SK-N-MC (cell line): ENCODE results near the gene SERPINI2.
"Not testable (repeated sequence)": the region's sequence is repeated elsewhere in the genome, so short reads cannot be mapped to it uniquely, and the experiment has no call there.

ENCODE experiments used
- DNase-seq: peaks from one replicate; pipeline ENCODE4 v3.0.0-alpha.2; 2011; ENCODE audit warnings: low read depth, low spot score
- H3K27ac ChIP-seq: fragments of 200-600 bp; sonication (generic); 2 replicates; pipeline ENCODE4 v1.5.1; 2016; ENCODE audit warnings: mixed run types
- H3K36me3 ChIP-seq: fragments of 200-600 bp; sonication (generic); 2 replicates; pipeline ENCODE4 v1.6.1; 2017; ENCODE audit warnings: antibody characterized with exemption, low read length, mixed read lengths; ENCODE audit not compliant: insufficient read depth
- H3K4me3 ChIP-seq: fragments of 200-600 bp; sonication (generic); 2 replicates; pipeline ENCODE4 v1.5.1; 2016
- H3K9ac ChIP-seq: fragments of 200-600 bp; sonication (generic); 2 replicates; pipeline ENCODE4 v1.8.0; 2017; ENCODE audit warnings: mixed run types, mixed read lengths; ENCODE audit not compliant: insufficient read length
- H3K9me3 ChIP-seq: fragments of 200-600 bp; sonication (generic); 2 replicates; pipeline ENCODE4 v1.6.1; 2017; ENCODE audit warnings: low read depth, mild to moderate bottlenecking, antibody characterized with exemption, low read length, moderate library complexity, mixed read lengths
- EZH2 ChIP-seq: fragments of 200-600 bp; sonication (generic); IDR thresholded peaks from one replicate; pipeline ENCODE4 v1.6.1; 2017; ENCODE audit warnings: antibody characterized with exemption
- FOXP2 ChIP-seq: optimal IDR thresholded peaks from 2 replicates; pipeline ENCODE3; 2011; ENCODE audit warnings: mild to moderate bottlenecking, moderate library complexity; ENCODE audit not compliant: insufficient read depth; ENCODE audit errors: extremely low read length, control extremely low read depth
- POLR2AphosphoS5 ChIP-seq: IDR thresholded peaks from 2 replicates; pipeline ENCODE4 v1.6.1; 2012; ENCODE audit warnings: mild to moderate bottlenecking, low read depth, low read length, borderline replicate concordance

Gene SERPINI2

DNA sequence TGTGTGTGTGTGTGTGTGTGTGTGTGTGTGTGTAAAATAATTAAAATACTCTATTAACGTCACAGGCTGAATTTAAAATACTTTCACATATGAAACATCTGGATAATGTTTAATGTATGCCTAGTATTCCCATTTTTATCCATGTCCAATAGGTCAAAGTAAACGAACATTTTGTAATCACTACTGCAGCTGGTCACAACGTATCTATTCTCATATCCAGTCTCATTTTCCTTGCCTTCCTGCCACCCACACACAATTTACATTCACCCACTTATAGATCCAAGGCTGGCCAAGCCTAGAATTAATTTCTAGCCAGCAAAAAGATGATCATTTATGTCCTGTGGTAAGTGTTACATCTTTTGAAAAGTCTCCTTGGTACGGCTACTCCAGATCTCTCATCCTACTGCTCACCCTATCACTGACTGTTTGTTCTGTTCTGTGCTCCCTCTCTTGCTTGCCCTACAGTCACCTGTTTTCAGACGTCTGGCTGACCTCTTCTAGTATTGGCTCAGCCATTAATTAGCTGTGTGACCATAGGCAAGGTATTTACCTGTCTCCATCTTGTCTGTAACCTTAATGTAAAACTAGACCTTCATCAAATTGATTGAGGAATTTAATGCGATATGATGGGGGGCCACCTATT lies 17.6 kb downstream of the SERPINI2 start:
- H3K4me3 ChIP-seq = no peak overlapping the region
- H3K36me3 ChIP-seq = no peaks in the 10 kb centered on the region
- no peak overlapping the region for H3K9ac ChIP-seq
- H3K27ac ChIP-seq = no peak overlapping the region
- TF ChIP-seq FOXP2 (no peak), POLR2AphosphoS5 (no peak), EZH2 (no peak)
- no peaks in the 10 kb centered on the region for H3K9me3 ChIP-seq
- DNase-seq = no peak

DNA sequence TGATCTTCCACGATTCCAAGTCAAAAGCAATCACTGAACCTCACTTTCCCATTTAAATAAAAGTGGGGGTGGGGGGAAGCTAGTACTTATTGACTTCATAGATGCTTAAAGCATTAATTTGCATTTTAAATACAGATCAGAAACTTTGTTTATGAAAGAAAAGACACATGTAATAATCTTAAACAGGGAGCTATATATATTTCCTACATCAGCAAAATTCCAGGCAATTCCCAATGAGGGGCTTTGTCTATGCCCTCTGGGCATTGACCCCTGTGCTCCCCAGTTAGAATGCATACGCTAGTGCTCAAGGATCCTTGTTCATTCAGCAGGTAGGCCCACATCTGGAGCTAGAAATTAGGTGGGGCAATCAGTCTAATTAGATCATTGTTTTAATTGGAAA lies 20.0 kb downstream of the SERPINI2 start:
- H3K9ac ChIP-seq = no peak overlapping the region
- H3K36me3 ChIP-seq = no peaks in the 10 kb centered on the region
- no peak for DNase-seq
- no peak for TF ChIP-seq FOXP2
- TF ChIP-seq POLR2AphosphoS5 = no peak
- no peak for TF ChIP-seq EZH2
- H3K4me3 ChIP-seq = no peak overlapping the region
- H3K27ac ChIP-seq = no peak overlapping the region
- no peaks in the 10 kb centered on the region for H3K9me3 ChIP-seq

DNA sequence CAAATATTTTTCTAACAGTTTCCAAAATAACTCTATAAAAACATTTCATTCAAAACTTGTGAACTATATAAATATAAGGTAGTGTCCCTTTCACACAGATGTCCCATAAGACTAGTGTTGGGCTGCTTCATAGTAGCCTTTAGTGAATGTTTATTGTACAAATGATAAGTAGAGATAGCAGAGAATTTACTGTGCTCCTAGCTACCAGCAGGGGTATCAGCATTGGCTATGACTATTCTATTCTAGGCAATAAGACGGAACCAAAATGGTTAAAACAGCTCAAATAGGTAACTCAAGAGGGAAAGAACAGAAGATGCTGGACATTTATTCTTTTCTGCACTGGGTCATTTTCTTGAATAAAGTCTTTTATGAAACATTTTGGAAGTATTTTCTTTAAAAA lies 22.6 kb downstream of the SERPINI2 start:
- Histone ChIP-seq H3K4me3 (no peak overlapping the region), H3K9ac (no peak overlapping the region), H3K36me3 (no peaks in the 10 kb centered on the region), H3K9me3 (no peaks in the 10 kb centered on the region), H3K27ac (no peak overlapping the region)
- TF ChIP-seq POLR2AphosphoS5 = no peak
- no peak for TF ChIP-seq FOXP2
- no peak for TF ChIP-seq EZH2
- no peak for DNase-seq

DNA sequence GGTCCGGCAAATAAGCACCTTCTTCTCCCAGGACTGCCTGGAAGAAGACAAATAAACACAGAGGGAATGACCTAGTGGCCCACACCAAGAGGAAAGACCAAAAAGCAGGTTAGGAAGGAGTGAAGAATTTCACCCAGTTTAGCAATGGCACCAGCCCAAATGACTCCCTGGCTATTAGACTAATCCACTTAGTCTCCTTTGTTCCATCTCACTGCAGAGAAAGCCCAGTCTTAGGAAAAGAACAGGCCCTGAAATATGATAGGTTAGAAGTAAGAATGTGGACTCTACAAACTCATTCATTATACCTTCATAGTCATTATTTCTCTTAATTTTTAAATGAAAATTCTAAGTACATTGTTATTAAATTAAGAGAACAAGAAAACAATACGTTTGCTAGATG lies 23.2 kb downstream of the SERPINI2 start:
- TF ChIP-seq EZH2 (no peak), POLR2AphosphoS5 (no peak), FOXP2 (no peak)
- no peak overlapping the region for H3K4me3 ChIP-seq
- H3K9ac ChIP-seq = no peak overlapping the region
- DNase-seq = no peak
- H3K36me3 ChIP-seq = no peaks in the 10 kb centered on the region
- H3K9me3 ChIP-seq = no peaks in the 10 kb centered on the region
- H3K27ac ChIP-seq = no peak overlapping the region

DNA sequence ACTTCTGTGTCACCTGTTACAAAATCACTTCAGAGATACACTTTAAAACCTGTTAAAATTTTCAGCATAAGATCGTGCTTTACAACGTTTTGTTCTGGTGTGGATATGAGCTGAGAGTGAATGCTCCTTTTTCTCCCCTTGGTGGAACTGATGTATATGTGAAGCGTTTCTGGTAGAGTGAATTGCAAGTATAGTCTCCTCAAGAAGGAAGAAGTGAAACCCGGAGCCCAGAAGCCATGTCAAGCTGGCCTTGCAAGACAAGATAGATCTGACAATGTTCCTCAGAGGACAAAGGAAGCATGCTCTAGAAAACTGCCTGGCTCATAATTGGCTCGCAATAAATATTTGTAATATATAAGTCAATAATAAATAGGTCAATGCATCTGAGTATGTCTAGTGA lies 23.6 kb downstream of the SERPINI2 start:
- DNase-seq = no peak
- no peak for TF ChIP-seq FOXP2
- TF ChIP-seq EZH2 = no peak
- no peak for TF ChIP-seq POLR2AphosphoS5
- no peak overlapping the region for H3K4me3 ChIP-seq
- no peaks in the 10 kb centered on the region for H3K9me3 ChIP-seq
- H3K27ac ChIP-seq = no peak overlapping the region
- no peak overlapping the region for H3K9ac ChIP-seq
- no peaks in the 10 kb centered on the region for H3K36me3 ChIP-seq

DNA sequence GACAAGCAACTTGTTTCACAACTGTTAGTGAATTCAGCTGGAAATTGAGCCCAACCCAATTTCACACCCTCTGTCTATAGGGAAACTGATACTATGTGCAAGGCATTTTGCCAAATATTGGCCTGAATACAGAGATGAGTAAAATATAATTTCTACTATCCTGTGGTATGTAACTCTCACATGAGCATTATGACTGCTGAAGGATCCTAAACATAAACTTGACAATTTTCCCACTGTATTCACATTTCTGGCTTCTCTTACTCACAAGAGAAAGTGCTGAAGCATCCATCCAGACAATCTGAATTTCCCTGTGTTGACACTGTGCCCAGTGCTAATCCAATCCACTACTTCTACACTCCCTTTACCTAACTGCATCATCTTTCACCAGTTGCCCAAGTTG lies 28.4 kb downstream of the SERPINI2 start:
- TF ChIP-seq EZH2 (no peak), POLR2AphosphoS5 (no peak), FOXP2 (no peak)

DNA sequence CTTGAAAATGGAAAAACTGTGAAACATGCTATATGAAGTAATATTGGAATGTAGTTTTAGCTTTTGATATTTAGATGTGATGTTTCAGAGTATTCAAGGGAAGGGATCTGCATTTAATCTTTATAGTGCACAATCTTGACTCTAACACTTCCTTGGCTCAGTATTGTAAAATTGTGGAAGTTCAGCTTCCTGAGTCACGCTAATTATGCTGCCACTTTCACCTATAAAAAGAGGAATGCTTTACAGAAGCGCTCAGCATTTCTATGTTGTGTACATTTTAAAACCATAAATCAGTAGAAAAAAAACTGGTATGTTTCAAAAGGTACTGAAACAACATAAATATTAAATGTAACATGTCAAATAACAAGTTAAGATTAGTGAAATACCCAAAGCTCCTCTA lies 32.6 kb downstream of the SERPINI2 start:
- no peak for TF ChIP-seq EZH2
- no peak for TF ChIP-seq POLR2AphosphoS5
- TF ChIP-seq FOXP2 = no peak

More for the DNA sequence above, 28.4 kb downstream of the SERPINI2 start:
- DNase-seq = no peak
- no peak overlapping the region for H3K4me3 ChIP-seq
- H3K27ac ChIP-seq = no peak overlapping the region
- H3K36me3 ChIP-seq = no peaks in the 10 kb centered on the region
- no peaks in the 10 kb centered on the region for H3K9me3 ChIP-seq
- H3K9ac ChIP-seq = no peak overlapping the region

DNA sequence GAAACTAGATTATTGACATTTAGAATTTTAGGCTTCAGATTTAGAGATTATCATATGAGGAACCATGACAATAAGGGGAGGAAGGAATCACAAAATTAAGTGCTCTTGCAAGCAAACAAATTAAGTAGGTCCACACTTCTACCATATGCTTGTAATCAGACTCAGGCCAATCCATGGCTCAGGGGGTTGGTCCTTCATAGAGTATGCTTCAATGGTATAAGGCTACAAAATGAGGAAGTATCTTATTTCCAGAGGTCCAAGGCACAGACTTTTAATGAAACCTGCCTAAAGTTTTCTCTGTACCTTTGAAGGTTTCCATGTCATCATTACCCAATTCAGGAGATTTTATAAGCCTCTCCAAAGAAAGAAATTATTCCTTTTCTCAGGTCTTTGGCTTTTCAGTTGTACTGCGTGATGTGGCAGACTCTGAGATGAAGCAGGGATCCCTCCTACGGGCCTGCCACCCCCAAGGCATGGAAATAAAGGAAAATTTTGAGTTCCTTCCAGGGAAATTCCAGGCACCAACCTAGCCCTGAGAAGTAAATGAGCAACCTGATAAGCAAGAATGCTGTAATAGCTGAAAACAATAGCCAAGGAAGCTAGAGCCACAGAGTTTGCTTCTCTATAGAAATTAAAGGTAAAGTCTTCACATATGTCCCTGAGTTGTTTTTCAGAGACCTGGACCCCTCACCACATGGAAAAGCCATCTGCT lies 36.3 kb downstream of the SERPINI2 start:
- Histone ChIP-seq H3K9ac (no peak overlapping the region), H3K9me3 (no peaks in the 10 kb centered on the region), H3K27ac (no peak overlapping the region), H3K36me3 (no peaks in the 10 kb centered on the region), H3K4me3 (no peak overlapping the region)
- TF ChIP-seq EZH2 (no peak), FOXP2 (no peak), POLR2AphosphoS5 (no peak)
- no peak for DNase-seq

More for the DNA sequence above, 32.6 kb downstream of the SERPINI2 start:
- Histone ChIP-seq H3K27ac (no peak overlapping the region), H3K4me3 (no peak overlapping the region), H3K9me3 (no peaks in the 10 kb centered on the region), H3K36me3 (no peaks in the 10 kb centered on the region), H3K9ac (no peak overlapping the region)
- no peak for DNase-seq

DNA sequence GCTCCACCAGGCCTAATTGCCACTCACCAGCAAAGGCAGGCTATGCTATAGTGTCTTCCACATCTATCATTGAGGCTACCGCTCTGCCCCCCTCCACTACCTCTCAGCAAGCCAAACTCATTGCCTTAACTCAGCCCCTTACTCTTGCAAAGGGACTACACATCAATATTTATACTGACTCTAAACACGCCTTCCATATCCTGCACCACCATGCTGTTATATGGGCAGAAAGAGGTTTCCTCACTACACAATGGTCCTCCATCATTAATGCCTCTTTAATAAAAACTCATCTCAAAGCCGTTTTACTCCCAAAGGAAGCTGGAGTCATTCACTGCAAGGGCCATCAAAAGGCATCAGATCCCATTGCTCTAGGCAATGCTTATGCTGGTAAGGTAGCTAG lies 46.9 kb downstream of the SERPINI2 start:
- not testable (repeated sequence) for H3K9me3 ChIP-seq, H3K4me3 ChIP-seq, H3K27ac ChIP-seq, DNase-seq, H3K36me3 ChIP-seq, H3K9ac ChIP-seq

DNA sequence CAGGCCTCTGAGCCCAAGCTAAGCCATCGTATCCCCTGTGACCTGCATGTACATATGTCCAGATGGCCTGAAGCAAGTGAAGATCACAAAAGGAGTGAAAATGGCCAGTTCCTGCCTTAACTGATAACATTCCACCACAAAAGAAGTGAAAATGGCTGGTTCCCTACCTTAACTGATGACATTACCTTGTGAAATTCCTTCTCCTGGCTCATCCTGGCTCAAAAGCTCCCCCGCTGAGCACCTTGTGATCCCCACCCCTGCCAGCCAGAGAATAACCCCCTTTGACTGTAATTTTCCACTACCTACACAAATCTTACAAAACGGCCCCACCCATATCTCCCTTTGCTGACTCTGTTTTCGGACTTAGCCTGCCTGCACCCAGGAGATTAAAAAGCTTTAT lies 51.4 kb downstream of the SERPINI2 start:
- H3K36me3 ChIP-seq, H3K27ac ChIP-seq, H3K9me3 ChIP-seq, H3K4me3 ChIP-seq, DNase-seq, H3K9ac ChIP-seq: not testable (repeated sequence)
